HEK293T (cell line): ENCODE results near the gene GAB1.

Source experiments
- FOXA1 ChIP-seq: fragments of 450-650 bp; IDR thresholded peaks from 2 replicates; pipeline ENCODE4 v1.6.1; 2016; ENCODE audit warnings: mild to moderate bottlenecking
- HDGF ChIP-seq: fragments of 450-650 bp; IDR thresholded peaks from 2 replicates; pipeline ENCODE4 v1.6.1; 2017; ENCODE audit warnings: antibody characterized with exemption, borderline replicate concordance
- SP1 ChIP-seq: fragments of 450-650 bp; IDR thresholded peaks from 2 replicates; pipeline ENCODE4 v1.6.1; 2017
- ZNF384 ChIP-seq: fragments of 450-650 bp; IDR thresholded peaks from 2 replicates; pipeline ENCODE4 v1.6.1; 2016
- TF ChIP-seq, protein P1 (sequence below): fragments of 450-650 bp; IDR thresholded peaks from 2 replicates; pipeline ENCODE4 v1.6.1; 2016

DNA sequence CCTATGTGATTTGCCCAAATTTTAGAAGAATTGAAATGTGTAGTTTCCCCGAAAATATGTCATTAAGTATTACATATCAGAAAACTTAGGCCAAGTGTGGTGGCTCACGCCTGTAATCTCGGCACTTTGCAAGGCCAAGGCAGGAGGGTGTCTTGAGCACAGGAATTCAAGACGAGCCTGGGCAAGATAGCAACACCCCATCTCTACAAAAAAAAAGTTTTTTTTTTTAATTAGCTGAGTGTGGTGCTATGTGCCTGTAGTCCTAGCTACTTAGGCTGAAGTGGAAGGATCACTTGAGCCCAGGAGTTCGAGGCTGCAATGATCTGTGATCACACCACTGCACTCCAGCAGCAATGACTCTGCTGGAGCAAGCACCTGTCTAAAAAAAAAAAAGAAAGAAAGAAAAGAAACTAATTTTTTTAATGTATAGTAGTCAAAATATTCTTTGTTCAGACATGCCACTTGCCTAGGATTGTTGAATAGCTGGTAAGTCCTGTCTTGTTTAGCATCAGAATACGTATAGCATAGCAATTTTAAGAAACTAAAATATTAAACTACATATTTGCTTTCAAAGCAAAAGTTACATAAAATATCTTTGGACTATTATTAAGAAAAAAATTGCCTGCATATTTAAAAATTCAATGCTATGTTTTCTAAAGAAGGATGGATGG, 40.1 kb upstream of the GAB1 start:
- TF ChIP-seq HDGF (no peak), SP1 (no peak), ZNF384 (no peak), FOXA1 (no peak)
- TF ChIP-seq, protein P1, sequence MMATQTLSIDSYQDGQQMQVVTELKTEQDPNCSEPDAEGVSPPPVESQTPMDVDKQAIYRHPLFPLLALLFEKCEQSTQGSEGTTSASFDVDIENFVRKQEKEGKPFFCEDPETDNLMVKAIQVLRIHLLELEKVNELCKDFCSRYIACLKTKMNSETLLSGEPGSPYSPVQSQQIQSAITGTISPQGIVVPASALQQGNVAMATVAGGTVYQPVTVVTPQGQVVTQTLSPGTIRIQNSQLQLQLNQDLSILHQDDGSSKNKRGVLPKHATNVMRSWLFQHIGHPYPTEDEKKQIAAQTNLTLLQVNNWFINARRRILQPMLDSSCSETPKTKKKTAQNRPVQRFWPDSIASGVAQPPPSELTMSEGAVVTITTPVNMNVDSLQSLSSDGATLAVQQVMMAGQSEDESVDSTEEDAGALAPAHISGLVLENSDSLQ, result no peak
